H1 (cell line): ENCODE data around the gene GRM7. TPM values are rescaled to one million over a fixed set of nuclear protein-coding genes. Genes with fewer than 3 reads are reported as not detected.

ENCODE experiments used
- CHD7 ChIP-seq: fragments of 300-600 bp; sonication (generic); IDR thresholded peaks from 2 replicates; pipeline ENCODE4 v1.7.1; 2012; ENCODE audit warnings: low read length, moderate library complexity, mild to moderate bottlenecking, inconsistent platforms; ENCODE audit not compliant: insufficient replicate concordance
- CTCF ChIP-seq, 3 experiments: IDR thresholded peaks; 1 replicate in 2 of 3; 2 replicates in 1 of 3; pipeline versions ENCODE4 v1.5.1 to v1.6.1; 2011; ENCODE audit warnings: low read length in 3 of 3, mild to moderate bottlenecking in 3 of 3, inconsistent platforms in 2 of 3, low read depth in 1 of 3, moderate library complexity in 1 of 3; ENCODE audit not compliant: insufficient read depth in 1 of 3; ENCODE audit errors: control extremely low read depth in 1 of 3
- polyA plus RNA-seq, 7 experiments: library from polyadenylated mRNA; depleted of rRNA in 3 of 7; stranded (reverse) in 5 of 7; unstranded in 2 of 7; fragments of >200 nt in 5 of 7; fragments of 200-250 nt in 2 of 7; gene quantifications; 1 replicate in 5 of 7; 2 replicates in 1 of 7; 4 replicates in 1 of 7; pipeline versions ENCODE4 v1.2.1 to v1.2.3, GENCODE V29; 2011 to 2013; ENCODE audit warnings: missing spikeins in 2 of 7, mixed read lengths in 2 of 7
- total RNA-seq: library from RNA; stranded (reverse); fragmentation: NEBNext Ultra II Directional; extraction: Animal tissue kit (Norgen Biotek cat#: 25700); gene quantifications from 2 replicates; pipeline ENCODE4 v1.2.1, GENCODE V29; 2021
- TF ChIP-seq, protein P1 (sequence below): IDR thresholded peaks from 2 replicates; pipeline ENCODE4 v1.6.1; 2012; ENCODE audit warnings: inconsistent platforms
- TF ChIP-seq, protein P2 (sequence below): IDR thresholded peaks from 2 replicates; pipeline ENCODE4 v1.6.1; 2011; ENCODE audit warnings: low read depth, mild to moderate bottlenecking, low read length; ENCODE audit not compliant: insufficient read depth

Gene GRM7
- total and polyA plus RNA-seq, 2 of the 8 experiments (the other 6 are each of a cell fraction or from before 2014, with no cell fraction given) = 0.17 to 0.24 TPM

- TF ChIP-seq CHD7 (no peak), CTCF (IDR thresholded peaks at IDR 0.05; ENCODE audit: control extremely low read depth in 1 of 3, insufficient read depth in 1 of 3, low read depth in 1 of 3, low read length in 3 of 3) (peak; percentile 67 to 93 (median 76))
- TF ChIP-seq, protein P1, sequence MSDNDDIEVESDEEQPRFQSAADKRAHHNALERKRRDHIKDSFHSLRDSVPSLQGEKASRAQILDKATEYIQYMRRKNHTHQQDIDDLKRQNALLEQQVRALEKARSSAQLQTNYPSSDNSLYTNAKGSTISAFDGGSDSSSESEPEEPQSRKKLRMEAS = no peak
- TF ChIP-seq, protein P2, sequence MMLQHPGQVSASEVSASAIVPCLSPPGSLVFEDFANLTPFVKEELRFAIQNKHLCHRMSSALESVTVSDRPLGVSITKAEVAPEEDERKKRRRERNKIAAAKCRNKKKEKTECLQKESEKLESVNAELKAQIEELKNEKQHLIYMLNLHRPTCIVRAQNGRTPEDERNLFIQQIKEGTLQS = no peak
These were observed 283.9 kb downstream of the GRM7 start (continued) for GRCh38 chr3:7144697-7145308.
